ENCODE data around the gene DRAP1.

DRAP1 gene

DNA sequence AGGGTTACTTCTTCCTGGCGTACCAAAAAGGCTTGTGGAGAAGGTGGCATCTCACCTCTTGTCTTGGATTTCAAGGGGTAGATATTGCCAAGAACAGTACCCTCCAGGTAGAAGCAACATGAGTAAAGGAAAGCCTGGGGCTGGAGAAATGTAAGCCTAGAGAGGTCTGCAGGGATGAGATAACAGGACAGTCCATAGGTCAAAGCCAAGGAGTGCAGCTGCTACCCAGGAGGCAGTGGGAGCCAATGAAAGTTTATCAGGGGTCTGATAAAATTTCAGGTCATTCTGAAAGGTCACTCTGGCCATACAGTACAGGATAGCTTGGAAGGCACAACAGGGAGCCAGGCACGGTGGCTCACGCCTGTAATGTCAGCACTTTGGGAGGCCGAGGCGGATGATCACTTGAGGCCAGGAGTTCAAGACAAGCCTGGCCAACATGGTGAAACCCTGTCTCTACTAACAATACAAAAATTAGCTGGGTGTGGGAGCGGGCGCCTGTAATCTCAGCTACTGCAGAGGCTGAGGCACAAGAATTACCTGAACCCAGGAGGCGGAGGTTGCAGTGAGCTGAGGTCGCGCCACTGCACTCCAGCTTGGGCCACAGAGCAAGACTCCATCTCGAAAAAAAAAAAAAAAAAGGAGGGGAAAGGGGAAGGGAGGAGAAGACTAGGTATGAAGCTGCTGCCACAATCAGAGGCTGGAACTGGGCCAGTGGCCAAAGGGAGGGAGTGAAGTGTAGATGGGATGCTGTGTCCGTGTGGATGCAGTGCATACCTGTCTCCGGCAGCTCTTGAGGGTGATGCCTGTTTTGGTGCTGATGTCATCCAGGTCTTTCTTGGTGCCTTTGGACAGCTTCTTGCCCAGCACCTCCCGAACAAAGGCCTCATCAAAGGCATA is 32.2 kb upstream of the DRAP1 start:
- no peak for DNase-seq (ENCODE audit: low read depth)
- no peak for TF ChIP-seq CTCF (IDR thresholded peaks at IDR 0.05; ENCODE audit: insufficient read depth, low read depth, low read length, missing control alignments)
- peak overlapping the region; percentile 78 for H3K4me3 ChIP-seq (ENCODE audit: low read depth, low read length)

DNA sequence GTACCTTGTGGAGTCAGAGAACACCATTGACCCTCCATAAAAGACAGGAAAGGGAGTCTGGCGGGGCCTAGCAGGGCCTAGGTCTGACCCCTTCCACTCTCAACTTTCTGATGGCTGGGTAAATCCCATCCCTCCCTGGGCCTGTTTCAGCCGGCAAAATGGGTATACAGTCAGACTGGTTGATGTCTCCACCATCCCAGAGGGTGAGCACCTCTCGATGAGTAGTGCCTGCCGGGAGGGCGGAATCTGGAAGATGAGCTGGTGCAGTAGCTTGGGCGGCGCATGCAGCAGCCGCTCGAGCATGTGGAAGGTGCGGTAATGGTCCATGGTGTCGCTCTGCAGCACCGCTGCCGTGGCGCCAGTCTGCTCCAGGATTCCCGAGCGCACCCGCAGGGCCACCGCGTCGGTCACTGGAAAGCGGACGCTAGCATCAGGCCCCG is 31.5 kb upstream of the DRAP1 start:
- peak overlapping the region; percentile 78 for H3K4me3 ChIP-seq (ENCODE audit: low read depth, low read length)
- DNase-seq (ENCODE audit: low read depth) = no peak
- TF ChIP-seq CTCF (IDR thresholded peaks at IDR 0.05; ENCODE audit: insufficient read depth, low read depth, low read length, missing control alignments) = no peak

- H3K4me3 ChIP-seq (ENCODE audit: low read depth, low read length) = peak within 1 kb of the TSS; percentile 78
- DNase-seq (ENCODE audit: low read depth) = peak; percentile 99
- TF ChIP-seq CTCF (IDR thresholded peaks at IDR 0.05; ENCODE audit: insufficient read depth, low read depth, low read length, missing control alignments) = peak; percentile 78
Measured at GRCh38 chr11:65888163-65888814, 30.9 kb upstream of the DRAP1 start, which contains the start of gene FIBP. Gene FIBP, minus strand, starts transcription at chr11:65888471. Its CDS starts 53 bp downstream, at chr11:65888418.

DNA sequence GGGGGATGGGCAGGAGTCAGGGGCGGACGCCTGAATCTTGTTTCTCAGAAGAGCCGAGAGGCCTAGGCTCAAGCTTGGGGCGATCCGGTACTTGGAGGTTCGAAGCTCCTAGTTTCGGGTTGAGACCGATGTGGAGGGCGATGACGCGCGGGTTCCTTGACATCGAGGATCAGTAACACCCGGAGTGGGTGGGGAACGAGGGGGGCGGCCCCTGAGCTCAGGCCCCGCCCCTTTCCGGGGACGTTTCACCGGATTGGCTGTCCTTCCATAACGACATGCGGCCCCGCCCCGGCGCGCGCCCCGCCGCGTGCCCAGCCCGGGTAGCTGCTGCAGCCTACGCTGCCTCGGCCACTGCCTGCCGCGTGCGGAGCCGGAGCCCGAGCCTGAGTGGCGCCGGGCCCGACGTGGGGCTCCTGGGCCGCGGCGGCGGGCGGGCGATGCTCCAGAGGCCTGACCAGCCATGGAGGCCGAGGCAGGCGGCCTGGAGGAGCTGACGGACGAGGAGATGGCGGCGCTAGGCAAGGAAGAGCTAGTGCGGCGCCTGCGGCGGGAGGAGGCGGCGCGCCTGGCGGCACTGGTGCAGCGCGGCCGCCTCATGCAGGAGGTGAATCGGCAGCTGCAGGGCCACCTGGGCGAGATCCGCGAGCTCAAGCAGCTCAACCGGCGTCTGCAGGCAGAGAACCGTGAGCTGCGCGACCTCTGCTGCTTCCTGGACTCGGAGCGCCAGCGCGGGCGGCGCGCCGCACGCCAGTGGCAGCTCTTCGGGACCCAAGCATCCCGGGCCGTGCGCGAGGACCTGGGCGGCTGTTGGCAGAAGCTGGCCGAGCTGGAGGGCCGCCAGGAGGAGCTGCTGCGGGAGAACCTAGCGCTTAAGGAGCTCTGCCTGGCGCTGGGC is 28.7 kb upstream of the DRAP1 start, which contains the start of gene CCDC85B:
TSS of gene CCDC85B (plus strand) at position 350 of the 895 bp plus-strand sequence. CDS start at position 461, 111 bp downstream.
- DNase-seq (ENCODE audit: low read depth) = peak; percentile 98
- peak within 1 kb of the TSS; percentile 78 for H3K4me3 ChIP-seq (ENCODE audit: low read depth, low read length)
- TF ChIP-seq CTCF (IDR thresholded peaks at IDR 0.05; ENCODE audit: insufficient read depth, low read depth, low read length, missing control alignments) = peak; percentile 0

- DNase-seq (ENCODE audit: low read depth) = peak; percentile 67
- peak overlapping the region; percentile 73 for H3K4me3 ChIP-seq (ENCODE audit: low read depth, low read length)
- peak; percentile 56 for TF ChIP-seq CTCF (IDR thresholded peaks at IDR 0.05; ENCODE audit: insufficient read depth, low read depth, low read length, missing control alignments)
Measured at GRCh38 chr11:65891219-65892136, 27.7 kb upstream of the DRAP1 start.

- peak overlapping the region; percentile 73 for H3K4me3 ChIP-seq (ENCODE audit: low read depth, low read length)
- peak; percentile 30 for DNase-seq (ENCODE audit: low read depth)
Measured at GRCh38 chr11:65892137-65892540, 27.1 kb upstream of the DRAP1 start.
